Upper lobe of left lung (tissue), 4 donors: Measurements from ENCODE around the gene AHDC1.
"Not testable (repeated sequence)": the region's sequence is repeated elsewhere in the genome, so short reads cannot be mapped to it uniquely, and the experiment has no call there.

Experiments used
- EP300 ChIP-seq, 4 donors: sonication (generic); formaldehyde crosslinking; IDR thresholded peaks; one replicate each; pipeline ENCODE4 v1.5.1; 2017; ENCODE audit warnings: antibody characterized with exemption in 4 of 4, control low read depth in 2 of 4
- POLR2A ChIP-seq, 4 donors: fragments of 450-650 bp; IDR thresholded peaks; one replicate each; pipeline ENCODE4 v1.5.1; 2016 to 2017; ENCODE audit warnings: antibody characterized with exemption in 4 of 4, mild to moderate bottlenecking in 2 of 4
- POLR2AphosphoS5 ChIP-seq, 2 donors: sonication (generic); formaldehyde crosslinking; IDR thresholded peaks; one replicate each; pipeline ENCODE4 v1.5.1; 2017; ENCODE audit warnings: antibody characterized with exemption in 2 of 2
- TF ChIP-seq, protein P1 (sequence below), 6 experiments: fragments of 450-650 bp in 4 of 6; fragments of 200-600 bp in 2 of 6; sonication (generic) in 2 of 6; IDR thresholded peaks; one replicate each; pipeline ENCODE4 v1.5.1; 2016 to 2019; ENCODE audit warnings: antibody characterized with exemption in 6 of 6

GRCh38 chr1:27627733-27628132, 23.8 kb upstream of the AHDC1 start:
- TF ChIP-seq, protein P1, sequence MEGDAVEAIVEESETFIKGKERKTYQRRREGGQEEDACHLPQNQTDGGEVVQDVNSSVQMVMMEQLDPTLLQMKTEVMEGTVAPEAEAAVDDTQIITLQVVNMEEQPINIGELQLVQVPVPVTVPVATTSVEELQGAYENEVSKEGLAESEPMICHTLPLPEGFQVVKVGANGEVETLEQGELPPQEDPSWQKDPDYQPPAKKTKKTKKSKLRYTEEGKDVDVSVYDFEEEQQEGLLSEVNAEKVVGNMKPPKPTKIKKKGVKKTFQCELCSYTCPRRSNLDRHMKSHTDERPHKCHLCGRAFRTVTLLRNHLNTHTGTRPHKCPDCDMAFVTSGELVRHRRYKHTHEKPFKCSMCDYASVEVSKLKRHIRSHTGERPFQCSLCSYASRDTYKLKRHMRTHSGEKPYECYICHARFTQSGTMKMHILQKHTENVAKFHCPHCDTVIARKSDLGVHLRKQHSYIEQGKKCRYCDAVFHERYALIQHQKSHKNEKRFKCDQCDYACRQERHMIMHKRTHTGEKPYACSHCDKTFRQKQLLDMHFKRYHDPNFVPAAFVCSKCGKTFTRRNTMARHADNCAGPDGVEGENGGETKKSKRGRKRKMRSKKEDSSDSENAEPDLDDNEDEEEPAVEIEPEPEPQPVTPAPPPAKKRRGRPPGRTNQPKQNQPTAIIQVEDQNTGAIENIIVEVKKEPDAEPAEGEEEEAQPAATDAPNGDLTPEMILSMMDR (IDR thresholded peaks at IDR 0.05) = not testable (repeated sequence)
- TF ChIP-seq POLR2AphosphoS5, EP300, POLR2A (IDR thresholded peaks at IDR 0.05): not testable (repeated sequence)
